Globus pallidus (tissue), 1 donor: ENCODE results near the gene PEAK1.

Experiments
- DNase-seq: peaks from one replicate; pipeline ENCODE4 v3.0.0-alpha.2; 2015; ENCODE audit warnings: low spot score

PEAK1 gene

GRCh38 chr15:77355321-77355720 lies 64.6 kb downstream of the PEAK1 start:
- no peak for DNase-seq

DNA sequence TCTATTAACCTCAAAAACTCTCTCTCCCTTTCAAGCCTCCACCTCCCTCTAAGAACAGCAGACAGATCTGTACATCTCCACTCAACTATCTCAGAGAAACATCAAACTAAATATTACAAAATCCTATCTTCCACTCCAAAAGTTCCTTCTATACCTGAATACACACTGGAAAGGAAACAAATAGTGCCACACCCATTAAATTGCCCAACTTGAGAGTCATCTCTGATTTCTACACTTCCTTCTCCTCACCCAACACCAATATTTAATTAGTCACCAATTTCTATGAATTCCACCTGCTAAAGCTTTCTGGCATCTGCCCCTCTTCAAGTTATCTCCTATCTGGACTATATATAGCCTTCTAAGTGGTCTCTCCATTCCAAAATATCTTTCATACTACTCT lies 65.8 kb downstream of the PEAK1 start:
- DNase-seq = no peak

DNA sequence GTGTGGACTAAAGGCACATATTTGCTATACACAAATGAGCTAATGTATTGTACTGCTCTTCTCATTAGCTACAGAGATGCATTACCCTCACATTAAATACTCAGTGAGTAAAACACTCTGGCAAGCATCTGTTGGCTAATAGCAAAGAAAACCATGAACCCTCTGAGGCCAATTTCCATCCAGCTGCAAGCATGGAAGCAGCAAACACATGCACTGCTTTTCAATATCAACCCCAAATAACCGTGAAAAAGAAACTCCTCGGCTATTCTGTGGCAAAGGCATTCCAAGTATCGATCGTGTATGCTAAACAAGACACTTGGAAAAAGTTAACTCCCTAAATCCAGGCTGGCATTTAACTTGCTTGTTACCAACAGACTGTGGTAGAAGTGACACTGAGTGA lies 67.0 kb downstream of the PEAK1 start:
- DNase-seq = no peak

DNA sequence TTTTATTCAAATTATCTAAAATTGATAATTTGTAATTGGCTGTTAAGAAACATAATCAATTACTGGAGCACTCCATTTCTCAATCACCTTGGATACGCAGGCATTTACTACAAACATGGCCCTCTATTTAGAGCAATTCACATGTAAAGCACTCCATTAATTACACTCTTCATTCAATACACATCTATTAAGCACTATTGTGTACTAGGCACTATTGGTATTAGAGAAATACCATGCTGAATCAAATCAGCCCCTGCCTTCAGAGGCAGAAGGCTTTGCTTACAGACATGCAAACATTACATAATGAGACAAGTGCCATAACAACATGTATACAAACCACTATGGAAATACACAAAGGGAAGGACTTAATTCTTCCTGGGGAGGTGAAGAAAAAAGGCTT lies 69.1 kb downstream of the PEAK1 start:
- DNase-seq = no peak

GRCh38 chr15:77349666-77350065 lies 70.2 kb downstream of the PEAK1 start:
- DNase-seq = no peak

GRCh38 chr15:77348511-77348910 lies 71.4 kb downstream of the PEAK1 start:
- DNase-seq = no peak

DNA sequence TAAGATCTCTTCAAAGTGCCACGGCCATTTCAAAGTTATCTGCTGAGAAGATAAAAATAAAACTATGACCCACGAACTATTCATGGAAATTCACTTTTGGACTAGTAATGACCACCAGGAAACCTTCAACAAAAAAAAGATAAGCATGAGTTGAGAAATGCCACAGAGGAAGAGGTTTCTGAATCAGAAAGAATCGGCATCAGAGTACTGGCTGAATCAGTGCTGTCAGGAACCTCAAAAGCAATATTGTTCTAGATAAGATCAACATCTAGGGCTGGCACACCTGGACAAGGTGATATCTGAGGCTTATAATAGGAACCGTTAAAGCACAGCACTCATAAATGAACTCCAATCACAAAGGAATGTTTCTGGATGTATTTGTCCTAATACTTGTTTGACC lies 72.7 kb downstream of the PEAK1 start:
- no peak for DNase-seq

DNA sequence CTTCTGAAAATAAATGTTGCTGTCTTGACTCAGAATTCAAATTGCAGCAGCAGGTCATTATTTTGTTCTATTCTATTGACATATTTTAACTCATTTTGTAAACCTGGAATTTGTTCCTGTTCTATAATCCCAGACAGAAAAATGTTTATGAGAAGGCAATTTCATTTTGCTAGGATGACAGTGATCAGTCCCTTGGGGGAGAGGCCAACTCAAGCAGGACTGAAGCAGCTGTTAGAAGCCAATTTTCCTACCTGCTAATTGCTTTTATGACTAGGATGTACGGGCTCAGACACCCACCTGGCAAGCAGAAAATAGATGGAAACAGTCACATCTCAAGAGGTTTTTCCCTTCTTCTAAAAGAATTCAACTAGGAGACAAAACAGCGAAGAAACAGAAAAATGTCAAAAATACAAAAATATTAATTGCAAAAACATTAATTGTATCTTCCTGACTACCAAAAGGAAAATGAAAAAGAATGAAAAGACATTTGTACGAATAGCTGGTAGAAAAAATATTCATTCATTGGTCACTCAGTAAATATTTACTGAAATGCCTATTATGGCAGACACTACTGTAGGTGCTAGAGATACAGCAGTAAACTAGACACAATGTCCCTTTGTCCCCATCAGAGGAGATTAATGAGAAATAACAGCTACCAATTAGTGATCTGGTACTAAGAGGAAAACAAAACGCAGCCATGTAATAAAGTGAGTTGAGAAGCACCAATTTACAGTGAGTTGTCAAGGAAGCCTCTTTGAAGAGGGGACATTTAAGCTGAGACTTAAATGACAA lies 73.5 kb downstream of the PEAK1 start:
- no peak for DNase-seq

DNA sequence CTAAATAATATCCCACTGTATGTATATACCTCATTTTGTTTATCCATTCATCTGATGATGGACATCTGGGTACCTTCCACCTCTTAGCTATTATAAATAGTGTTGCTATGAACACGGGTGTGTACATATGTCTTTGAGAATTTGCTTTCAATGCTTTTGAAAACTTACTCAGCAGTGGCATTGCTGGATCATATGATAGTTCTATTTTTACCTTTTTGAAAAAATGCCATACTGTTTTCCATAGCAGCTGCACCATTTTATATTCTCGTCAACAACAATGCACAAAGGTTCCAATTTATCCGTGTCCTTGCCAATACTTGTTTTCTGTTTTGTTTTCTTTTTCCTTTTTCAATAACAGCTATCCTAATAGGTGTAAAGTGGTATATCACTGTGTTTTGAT lies 77.1 kb downstream of the PEAK1 start:
- DNase-seq = peak; percentile 40

GRCh38 chr15:77340245-77340644 lies 79.7 kb downstream of the PEAK1 start:
- DNase-seq = no peak

GRCh38 chr15:77336006-77336405 lies 83.9 kb downstream of the PEAK1 start:
- DNase-seq = no peak

GRCh38 chr15:77335298-77335697 lies 84.6 kb downstream of the PEAK1 start:
- peak; percentile 51 for DNase-seq

DNA sequence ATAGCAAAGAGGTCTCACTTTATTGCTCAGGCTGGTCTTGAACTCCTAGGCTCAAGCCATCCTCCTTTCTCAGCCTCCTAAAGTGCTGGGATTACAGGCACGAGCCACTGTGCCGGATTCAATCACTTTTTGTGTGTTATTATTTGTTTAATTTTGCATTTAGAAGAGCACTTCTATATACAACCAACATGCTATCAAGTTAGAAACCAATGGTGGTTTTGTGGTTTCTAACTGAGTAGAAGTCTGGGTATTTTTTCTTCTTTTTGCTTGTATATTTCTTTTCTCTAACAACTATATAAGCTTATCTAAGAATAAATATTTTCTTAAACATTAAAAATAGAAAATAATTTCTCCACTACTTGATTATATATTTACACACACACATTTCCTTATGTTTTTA lies 86.7 kb downstream of the PEAK1 start:
- DNase-seq = no peak

- DNase-seq = no peak
These were observed 90.7 kb downstream of the PEAK1 start for GRCh38 chr15:77329202-77329601.

- no peak for DNase-seq
These were observed 91.9 kb downstream of the PEAK1 start for GRCh38 chr15:77327844-77328529.

DNA sequence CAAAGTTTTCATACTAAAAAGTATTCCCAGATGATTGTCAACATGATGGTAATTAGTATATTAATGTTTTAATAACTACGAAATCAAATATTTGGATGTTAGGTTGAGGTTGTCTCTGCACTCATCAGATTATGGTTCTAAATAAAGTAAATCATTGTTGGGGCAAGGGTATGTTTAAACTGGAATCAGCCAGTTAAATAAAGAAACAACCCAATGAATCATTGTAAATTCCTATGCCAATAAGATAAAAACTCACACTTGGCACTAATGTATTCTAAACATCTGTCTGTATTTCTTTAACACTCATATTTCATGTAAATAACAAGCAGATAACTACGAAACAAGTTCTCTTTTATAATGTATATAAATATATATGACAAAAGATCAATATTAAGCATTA lies 92.7 kb downstream of the PEAK1 start:
- DNase-seq = no peak

DNA sequence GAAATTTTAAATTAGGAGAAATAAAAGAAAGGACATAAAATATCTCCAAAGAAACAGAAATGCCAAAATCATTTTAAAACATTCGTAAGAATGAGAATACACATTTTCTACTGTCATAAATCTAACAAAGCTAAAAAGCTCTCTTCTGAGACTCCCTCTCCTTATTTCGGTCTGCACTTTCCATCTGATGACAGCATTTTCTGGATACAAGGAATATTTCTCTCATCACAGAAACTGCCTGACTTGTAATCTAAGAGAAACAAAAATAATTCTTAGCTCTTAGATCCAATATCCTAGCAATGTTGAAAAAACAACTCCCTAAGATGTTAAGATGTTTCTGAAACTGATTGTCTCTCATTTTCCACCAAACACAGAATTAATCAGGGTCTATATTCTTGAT lies 93.5 kb downstream of the PEAK1 start:
- no peak for DNase-seq

GRCh38 chr15:77312523-77312922 lies 107.4 kb downstream of the PEAK1 start:
- no peak for DNase-seq

- no peak for DNase-seq
These were observed 108.1 kb downstream of the PEAK1 start for GRCh38 chr15:77311618-77312398.

GRCh38 chr15:77311020-77311419 lies 108.9 kb downstream of the PEAK1 start:
- no peak for DNase-seq

DNA sequence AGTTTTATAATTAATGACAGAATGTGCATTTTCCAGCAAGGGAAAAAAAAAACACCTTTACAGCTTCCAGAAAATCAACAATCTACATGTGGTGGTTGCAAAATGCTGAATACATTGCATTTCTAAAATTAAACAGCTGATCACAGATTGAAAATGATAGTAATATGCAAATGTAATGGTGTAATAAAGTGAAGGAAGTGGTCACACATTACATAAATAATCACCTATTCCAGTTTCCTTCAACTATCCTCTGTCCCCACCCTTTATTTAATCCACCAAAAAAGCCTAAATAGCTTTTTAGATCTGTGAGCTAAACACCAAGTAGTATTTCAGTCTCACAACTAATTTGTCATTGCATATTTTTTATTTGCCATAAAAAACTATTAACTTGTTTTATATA lies 110.5 kb downstream of the PEAK1 start:
- DNase-seq = no peak

- no peak for DNase-seq
These were observed 114.0 kb downstream of the PEAK1 start for GRCh38 chr15:77305953-77306352.

DNA sequence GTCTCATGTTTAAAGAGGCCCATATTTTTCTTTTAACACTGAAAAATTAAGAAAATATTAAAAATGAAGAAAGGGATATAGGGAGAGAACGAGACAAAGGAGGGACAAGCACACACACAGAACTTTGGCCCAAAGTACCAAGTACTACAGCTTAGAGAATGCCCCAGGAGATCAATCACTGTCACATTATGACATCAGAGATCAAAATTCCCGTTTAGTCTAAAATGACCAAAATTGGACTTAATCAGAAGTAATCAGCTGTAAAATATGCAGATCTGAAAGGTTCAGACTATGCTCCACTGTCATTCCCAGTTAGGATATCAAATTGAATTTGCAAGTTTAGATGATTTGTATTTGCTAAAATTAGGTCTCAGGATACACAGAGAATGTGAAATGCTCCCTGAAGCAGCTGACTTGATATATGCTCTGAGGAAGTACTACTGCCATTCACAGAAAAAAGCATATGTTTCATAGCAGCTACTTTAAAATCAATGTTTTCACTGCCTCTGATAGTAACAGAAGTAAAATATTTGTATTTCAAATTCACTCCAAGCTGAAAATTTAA lies 123.0 kb downstream of the PEAK1 start:
- no peak for DNase-seq
